NOMO-1 treated with dmso at 0.1 percent for 144 hours (cell line): Measurements from ENCODE around the gene PTH2R.
A peak's percentile ranks its signal among the peaks of the same experiment; 100 is the strongest.
"Not testable (repeated sequence)": the region's sequence is repeated elsewhere in the genome, so short reads cannot be mapped to it uniquely, and the experiment has no call there.

Source experiments
- DNase-seq: peaks from one replicate; lab custom pipeline; 2025; ENCODE audit not compliant: unreplicated experiment; lab: John Stamatoyannopoulos, UW

The PTH2R gene

DNA sequence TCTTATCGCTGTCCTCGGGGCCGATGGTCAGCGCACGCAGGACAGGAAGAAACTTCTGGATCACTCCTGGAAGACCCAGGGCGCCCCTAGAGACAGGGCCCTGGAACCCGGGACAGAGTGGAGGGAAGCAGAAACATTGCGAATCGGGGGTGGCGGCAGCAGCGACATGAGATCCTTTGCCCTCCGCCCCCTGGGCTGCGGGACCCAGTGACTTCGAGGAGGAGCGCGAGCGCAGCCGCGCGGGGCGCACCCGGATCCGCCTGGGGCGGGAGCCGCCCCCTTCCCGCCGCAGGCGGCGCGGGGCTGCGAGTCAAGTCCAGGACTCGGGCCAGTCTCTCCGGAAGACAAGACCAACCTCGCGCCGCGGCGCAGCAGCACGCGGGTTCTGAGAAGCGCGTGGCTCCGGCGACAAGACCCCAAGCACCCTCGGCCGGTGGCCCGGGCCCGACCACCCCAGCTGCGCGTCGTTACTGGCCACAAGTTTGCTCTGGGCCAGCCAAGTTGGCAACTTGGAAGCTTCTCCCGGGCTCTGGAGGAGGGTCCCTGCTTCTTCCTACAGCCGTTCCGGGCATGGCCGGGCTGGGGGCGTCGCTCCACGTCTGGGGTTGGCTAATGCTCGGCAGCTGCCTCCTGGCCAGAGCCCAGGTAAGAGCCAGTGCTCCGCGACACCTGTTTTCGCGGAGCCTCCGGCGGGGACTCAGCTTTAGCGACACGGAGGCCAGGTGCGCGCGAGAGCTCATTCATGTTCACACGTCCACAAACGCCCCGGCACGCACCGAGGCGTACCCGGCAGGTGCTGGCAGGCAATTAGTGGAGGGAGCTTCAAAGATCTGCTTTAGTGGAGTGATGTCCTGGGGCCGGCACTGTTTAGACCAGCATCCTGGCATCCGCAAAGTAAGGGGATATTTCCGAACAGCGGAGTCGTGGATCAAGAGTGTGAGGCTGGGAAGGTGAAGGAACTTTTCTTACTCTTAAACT lies at the start of gene PTH2R:
Gene PTH2R (plus strand): TSS at position 319 of the 978 bp plus-strand sequence. CDS start 252 bp downstream, at position 571.
- DNase-seq, result no peak

DNA sequence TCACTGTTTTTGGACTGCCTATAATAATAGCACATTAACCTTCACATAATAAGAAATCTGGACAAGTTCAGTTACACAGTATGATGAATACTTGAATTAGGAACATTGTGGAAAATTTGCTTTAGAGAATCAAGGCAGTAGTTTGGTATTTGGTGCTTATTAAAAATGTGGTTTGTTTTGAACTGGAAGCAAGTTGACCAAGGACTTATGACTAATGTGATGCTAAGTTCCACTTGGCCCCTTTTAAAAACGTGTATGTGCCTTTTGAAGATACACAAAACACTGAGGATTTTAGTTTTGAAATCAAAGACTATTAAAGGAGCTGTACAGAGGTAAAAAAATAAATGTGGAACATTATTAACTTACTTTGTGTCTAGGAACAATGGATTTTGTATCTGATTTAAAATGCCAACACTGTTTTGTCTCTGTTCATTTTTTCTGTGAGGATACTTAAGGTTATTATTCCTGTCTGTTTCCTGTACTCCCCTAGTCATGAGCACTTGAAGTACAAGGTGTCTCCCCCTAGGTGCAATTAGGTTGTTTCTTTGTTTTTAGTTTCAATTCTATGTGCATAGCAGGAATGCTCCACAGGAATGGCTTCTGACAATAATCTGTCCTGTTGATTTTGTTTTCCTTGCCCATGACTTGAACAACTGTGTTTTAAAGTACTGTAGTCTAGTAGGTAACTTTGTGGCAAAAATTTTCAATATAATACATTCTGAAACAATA lies 49.6 kb upstream of the PTH2R start:
- no peak for DNase-seq

DNA sequence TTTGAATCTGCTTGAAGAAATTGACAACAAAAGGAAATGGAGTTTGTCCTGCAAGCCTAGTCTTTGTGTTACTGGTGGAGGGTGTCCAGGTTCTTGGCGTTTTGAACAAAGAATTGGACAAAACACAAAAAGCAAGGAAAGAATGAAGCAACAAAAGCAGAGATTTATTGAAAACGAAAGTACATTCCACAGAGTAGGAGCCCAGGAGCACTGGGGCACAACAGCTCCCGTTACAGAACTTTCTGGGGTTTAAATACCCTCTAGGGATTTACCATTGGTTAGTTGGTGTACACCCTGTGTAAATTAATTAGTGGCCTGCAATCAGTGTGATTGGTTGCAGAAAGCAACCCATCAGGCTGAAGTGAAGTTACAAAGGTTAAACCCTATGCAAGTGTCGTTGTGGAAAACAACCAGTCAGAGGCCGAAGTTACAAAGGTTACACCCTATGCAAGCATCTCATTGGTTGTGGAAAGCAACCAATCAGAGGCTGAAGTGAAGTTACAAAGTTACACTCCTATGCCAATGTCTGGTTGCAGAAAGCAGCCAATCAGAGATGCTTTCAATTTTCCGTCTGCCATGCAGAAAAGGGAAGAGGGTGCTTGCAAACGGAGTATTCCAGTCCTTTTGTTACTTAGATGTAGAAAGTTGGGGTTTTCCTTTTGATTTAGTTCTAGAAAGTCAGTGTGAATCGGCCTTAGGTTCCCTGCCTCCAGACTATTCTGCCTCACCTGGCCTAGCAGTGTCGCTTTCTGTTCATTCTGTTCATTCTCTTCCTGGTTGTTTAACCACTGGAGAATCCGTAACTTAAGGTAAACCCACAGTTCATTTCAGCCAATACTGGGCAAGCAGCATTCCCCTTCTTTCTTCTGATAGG lies 47.6 kb upstream of the PTH2R start:
- DNase-seq, result peak; percentile 45

- DNase-seq, result no peak
Observed at GRCh38 chr2:208359632-208359986, 47.0 kb upstream of the PTH2R start.

GRCh38 chr2:208360259-208361076 lies 46.1 kb upstream of the PTH2R start:
- DNase-seq, result no peak

DNA sequence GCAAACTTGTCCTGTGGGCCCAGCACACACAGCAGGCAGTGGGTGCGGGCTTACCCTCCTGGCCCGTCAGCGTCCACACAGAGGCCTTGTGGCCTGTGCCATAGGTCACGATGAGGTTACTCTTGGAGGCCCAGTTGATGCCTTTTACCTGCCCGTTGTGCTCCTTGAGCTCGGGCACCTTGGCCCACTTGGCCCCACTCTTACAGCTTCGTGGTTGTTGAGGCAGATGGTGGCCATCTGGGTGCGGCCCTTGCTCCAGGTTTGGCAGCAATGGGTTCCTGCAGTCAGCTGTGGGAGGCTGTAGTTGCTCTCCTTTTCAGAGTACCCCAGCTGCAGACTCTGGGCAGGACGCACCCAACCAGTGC lies 45.5 kb upstream of the PTH2R start:
- no peak for DNase-seq

- DNase-seq, result no peak
Observed at GRCh38 chr2:208363485-208363884, 43.1 kb upstream of the PTH2R start.

- DNase-seq, result peak; percentile 49
Observed at GRCh38 chr2:208366215-208367127, 40.1 kb upstream of the PTH2R start.

DNA sequence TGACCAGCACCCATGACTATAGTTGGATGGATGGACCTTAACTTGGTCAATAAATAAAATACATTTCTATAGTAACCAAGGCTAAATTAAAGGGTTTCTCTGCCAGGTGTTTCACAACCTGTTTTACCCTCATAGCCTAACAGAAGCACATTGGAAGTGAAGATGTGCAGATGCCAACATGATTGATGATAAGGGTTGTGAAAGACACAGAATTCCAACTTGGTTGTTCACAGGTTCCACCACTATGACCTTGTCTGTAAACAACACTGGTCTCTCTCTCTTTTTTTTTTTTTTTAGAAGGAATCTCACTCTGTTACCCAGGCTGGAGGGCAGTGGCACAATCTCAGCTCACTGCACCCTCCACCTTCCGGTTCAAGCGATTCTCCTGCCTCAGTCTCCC lies 37.5 kb upstream of the PTH2R start:
- no peak for DNase-seq

DNA sequence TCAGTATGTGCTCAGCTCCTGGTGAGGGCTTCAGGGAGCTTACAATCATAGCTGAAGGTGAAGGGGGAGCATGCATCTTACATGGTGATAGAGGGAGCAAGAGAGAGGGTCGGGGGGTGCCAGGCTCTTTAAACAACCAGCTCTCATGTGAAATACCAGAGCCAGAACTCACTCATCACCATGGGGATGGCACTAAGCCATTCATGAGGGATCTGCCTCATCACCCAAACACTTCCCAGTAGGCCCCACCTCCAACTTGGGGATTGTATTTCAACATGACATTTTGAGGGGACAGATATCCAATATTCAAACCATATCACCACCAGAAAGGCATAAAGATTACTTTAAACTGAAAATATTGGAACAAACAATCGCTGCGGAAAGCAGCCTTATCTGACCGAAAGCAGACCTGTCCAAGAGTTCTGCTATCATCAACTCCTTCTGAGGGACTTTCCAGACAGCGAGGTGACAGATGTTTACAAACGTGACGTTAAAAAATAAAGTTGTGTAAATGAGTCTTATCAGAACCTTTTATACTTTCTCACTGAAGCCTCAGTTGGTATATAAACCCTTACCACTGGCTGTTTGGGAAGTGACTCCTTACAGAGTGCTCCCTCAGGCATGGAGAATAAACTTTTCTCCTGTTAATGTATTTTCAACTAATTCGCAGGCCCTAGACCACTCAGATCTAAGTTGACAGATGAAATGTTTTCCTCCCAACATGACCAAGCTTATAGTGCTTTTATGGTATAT lies 35.5 kb upstream of the PTH2R start:
- no peak for DNase-seq

- DNase-seq, result no peak
Observed at GRCh38 chr2:208371634-208371935, 35.0 kb upstream of the PTH2R start.

GRCh38 chr2:208373460-208374089 lies 33.0 kb upstream of the PTH2R start:
- no peak for DNase-seq

DNA sequence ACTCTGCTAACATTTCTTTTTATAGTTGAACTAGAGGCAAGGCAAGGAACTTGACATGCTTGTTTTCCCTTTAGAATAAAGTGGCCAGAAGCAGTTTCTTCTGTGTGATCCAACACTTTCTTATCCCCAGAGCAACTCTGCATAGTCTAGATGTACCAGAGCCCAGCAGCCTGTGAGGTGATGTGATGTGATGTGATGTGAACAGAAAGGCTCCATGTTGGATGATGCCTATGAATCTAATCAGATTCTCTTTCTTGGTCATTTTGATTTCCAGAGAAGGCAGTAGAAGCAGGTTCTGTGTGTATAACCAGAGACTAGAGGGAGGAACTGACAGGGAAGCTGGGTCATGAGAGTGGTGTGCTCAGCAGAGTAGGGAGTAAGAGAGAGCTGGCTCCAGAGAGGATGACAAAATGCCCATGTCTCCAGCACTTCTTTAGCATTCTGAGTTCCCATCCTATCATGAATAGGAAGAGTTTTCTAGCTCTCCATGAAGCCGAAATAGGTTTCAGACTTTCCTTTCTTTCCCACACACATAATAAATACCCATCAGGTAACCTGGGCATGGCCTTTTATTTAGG lies 31.0 kb upstream of the PTH2R start:
- DNase-seq, result no peak

- DNase-seq, result not testable (repeated sequence)
Observed at GRCh38 chr2:208377344-208377860, 29.2 kb upstream of the PTH2R start.

DNA sequence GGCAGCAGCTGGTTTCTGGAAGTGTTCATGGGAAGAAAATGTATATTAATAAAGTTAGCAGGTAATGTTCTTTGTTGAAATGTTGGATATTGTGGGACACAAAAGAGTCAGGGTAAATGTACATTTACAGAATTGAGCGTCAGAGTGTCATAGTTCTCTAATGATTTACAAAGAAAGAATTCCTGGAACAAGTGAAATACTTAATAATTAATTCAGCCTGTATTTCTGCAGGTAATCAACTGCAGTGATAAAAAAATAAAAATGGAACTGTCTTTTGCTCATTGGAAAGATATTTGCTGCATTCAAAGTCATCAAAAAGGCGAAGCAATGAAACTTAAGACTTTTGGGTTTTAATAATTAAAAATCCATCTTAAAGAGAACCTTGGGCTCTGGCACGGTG lies 27.4 kb upstream of the PTH2R start:
- no peak for DNase-seq

DNA sequence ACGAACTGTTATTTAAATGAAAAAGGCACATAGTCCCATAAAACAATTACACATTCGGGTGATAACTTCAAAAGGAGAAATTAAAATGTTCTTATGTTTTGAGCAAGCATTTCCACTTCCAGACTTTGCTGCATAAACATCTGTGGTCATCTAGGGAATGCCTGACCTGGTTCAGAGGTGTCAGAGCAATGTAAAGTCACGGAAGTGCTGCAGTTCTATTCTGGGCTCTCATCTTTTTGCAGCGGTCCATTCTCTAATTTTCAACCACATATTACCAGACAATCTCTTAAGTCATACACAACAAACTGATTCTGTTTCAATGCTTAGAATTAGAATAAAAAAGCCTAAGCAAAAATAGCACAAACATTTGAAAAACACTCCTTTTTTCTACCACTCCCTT lies 22.0 kb upstream of the PTH2R start:
- DNase-seq, result no peak

DNA sequence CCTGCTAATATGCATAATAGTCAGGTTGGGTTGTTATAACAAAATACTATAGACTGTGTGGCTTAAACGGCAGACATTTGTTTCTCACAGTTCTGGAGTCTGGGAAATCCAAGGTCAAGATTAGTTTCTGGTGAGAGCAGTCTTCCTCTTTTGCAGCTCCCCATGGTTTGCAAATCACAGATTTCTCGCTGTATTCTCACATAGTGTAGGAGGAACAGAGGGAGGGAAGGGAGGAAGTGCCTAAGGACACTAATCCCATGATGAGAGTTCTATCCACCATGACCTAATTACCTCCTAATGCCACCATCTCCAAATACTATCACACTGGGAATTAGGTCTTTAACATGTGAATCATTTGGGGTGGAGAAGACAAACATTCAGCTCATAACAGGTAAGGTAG lies 20.1 kb upstream of the PTH2R start:
- no peak for DNase-seq

DNA sequence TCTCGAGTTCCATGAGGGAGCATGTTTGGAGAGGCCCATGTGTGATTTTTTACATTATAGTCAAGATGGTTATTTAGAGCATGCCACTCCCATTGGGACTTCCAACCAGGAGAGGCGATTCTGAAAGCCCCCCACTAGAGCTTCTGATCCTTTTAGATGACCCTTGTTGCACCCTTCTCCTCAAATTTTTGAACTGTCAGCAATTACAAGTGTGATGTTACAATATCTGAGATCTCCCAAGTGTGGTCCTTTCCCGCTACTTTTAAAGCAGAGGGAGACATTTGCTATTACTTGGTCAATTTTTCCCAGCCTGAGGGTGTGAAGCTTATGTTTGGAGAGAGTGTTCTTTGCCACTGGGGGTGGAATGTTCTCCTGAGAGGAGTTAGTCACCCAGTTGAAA lies 16.7 kb upstream of the PTH2R start:
- no peak for DNase-seq
